Stimulated activated CD8-positive, alpha-beta memory T cell treated with anti-CD3 and anti-CD28 coated beads, Interleukin-15, amount 100 ng/mL, for 24 hours (primary cell): ENCODE measurements around the gene PAQR3.
"Not testable (repeated sequence)": the region's sequence is repeated elsewhere in the genome, so short reads cannot be mapped to it uniquely, and the experiment has no call there.

ENCODE experiments used
- DNase-seq: peaks from one replicate; pipeline ENCODE4 v3.0.0-alpha.2; 2020; ENCODE audit warnings: low read depth

Gene PAQR3

DNA sequence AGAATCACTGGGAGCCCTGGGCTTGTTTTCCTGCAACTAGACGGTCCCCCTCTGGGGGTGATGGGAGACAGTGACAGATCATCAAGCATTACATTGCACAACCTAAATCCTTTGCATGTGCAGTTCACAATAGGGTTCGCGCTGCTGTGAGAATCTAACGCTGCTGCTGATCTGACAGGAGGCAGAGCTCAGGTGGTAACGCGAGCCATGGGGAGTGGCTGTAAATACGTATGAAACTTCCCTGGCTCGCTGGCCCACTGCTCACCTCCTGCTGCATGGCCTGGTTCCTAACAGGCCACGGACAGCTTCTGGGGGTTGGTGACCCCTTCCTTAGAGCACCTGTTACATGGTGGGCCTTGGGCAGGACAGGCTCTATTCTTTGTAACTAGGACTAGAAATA is 10.4 kb downstream of the PAQR3 start:
- DNase-seq = no peak

DNA sequence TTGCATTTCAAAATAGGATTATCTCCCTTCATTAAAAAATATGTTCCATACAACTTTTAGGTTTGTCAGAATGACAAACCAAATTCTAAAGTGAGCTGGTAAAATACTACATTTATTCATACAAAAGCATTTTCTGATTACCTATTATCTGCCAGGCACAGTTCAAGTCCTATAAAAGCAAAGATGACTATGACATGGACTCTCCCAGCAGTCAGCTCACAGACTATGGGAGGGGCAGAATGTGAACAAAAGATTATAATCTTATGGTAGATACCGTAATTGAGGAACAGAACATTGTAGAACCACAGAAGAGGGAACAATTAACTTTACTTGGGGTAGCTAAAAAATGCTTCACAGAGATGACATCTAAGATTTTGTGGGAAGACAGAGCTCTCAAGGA is 12.4 kb downstream of the PAQR3 start:
- no peak for DNase-seq

DNA sequence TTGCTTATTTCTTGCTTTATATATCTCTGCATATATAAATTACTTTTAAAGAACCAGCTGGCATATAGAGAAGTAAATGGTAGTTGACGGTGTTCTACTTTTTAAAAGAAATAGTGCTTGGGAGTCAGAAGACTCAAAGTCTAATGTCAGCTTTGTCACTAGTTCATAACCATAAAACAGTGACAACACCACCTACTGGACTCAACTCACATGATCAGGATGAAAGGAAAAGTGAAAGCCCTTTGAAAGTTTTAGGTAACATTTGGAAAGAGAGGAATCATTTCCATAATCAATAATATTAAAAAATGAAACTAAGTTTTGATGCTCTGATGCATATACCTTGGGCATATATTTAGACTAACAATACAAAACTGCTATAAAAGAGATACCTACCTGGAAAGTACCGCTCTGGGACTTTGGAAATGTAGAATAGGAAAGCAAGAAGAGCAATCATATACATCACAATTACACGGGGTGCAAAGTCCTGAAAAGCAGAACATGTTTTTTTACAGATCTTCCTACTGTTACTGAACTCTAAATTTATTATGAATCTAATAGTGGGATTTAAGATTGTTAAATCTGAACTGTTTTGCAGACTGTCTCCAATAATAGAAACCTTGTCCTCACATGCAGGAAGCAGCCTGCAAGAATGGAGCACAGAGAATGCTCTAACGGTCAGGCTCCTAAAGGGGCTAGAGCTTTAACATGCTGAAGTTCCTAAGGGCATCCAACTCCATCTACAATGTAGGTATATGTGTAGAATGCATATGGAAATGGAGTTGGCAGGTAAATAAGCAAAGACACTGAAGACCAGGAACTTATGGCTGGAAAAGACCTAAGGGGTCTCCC is 15.6 kb downstream of the PAQR3 start:
- DNase-seq = no peak

DNA sequence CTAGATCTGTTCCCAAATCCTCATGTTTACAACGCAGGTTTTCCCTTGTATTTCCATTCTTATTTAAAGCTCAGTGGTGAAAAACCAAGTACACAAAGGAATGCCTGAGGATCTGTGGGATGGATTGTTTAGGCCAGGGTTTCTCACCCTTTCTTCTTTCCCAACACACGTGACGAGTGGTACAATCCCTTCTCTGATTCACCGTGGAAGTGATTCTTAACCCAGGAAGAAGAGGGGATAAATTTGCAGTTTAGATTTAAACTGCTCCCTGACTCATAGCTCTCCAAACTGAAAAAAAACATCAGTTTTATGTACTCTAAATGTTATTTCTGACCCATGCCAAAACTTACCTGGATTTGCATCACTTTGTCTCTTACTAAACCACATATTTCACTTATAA is 17.0 kb downstream of the PAQR3 start:
- no peak for DNase-seq

DNA sequence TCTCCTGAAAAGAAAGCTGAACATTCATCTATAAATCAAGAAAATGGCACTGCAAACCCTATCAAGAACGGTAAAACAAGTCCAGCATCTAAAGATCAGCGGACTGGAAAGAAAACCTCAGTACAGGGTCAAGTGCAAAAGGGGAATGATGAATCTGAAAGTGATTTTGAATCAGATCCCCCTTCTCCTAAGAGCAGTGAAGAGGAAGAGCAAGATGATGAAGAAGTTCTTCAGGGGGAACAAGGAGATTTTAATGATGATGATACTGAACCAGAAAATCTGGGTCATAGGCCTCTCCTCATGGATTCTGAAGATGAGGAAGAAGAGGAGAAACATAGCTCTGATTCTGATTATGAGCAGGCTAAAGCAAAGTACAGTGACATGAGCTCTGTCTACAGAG is 28.6 kb downstream of the PAQR3 start:
- DNase-seq = no peak

DNA sequence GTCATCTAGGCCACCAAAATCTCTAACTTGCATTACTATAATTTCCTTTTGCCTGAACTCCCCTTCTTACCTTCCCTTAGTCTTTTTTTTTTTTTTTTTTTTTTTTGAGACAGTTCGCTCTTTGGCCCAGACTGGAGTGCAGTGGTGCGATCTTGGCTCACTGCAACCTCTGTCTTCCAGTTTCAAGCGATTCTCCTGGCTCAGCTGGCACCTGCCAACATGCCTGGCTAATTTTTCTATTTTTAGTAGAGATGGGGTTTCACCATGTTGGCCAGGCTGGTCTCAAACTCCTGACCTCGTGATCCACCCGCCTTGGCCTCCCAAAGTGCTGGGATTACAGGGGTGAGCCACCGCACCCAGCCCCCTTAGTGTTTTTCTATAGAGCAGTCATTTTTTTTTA is 30.3 kb downstream of the PAQR3 start:
- not testable (repeated sequence) for DNase-seq

DNA sequence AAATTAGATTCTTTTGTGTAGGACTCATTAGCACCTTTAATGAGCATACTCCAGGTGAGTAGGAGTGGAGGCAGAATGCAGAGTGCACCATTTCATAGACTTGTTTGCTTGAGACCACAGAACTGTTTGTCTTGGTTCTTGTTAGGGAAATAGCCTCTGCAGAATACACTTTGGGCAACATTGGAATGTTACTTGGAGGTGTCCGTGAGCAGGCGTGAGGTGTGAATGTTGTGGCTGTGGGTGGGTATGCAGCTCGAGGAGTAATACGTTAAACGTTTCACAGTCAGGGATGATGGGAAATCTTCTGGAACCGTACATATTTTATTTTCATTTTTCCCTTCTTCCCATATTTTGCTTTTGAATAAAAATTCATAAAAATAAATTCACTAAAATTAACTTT is 31.6 kb downstream of the PAQR3 start:
- no peak for DNase-seq

DNA sequence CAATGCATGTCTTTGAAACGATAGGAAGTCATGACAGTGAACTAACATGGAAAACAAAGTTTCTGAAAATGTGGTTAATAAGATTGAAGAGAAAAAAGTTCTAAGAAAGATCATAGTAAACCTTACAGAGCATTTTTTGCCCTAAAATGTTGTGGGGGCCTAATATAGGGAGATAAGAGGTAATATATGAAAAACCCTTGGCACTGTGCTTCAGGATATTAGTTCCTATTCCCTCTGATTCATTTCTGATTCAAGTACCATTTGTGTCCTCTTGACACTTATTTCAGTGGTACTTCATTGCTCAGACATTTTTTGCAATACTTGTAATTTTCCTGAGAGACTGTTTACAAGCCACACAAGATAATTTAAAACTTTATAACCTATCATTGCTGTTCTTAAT is 35.1 kb downstream of the PAQR3 start:
- DNase-seq = no peak

DNA sequence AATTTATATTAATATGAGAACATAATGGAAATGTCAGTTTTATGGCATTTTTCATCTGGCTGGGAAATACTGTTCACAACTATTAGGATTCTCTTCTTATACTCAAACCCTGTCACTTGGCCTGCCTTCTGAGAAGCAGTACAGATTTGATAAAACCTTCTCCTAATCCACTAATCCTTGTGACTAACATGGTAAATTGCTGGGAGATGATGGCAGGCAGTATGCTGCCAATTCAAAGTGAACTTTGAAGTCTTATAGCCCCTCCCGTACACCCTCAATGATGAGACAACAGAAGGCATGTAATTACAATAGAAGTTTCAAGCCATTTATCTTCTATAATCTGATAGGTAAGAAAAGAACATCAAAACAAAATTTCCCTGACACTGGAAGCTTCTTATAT is 36.9 kb downstream of the PAQR3 start:
- DNase-seq = no peak

DNA sequence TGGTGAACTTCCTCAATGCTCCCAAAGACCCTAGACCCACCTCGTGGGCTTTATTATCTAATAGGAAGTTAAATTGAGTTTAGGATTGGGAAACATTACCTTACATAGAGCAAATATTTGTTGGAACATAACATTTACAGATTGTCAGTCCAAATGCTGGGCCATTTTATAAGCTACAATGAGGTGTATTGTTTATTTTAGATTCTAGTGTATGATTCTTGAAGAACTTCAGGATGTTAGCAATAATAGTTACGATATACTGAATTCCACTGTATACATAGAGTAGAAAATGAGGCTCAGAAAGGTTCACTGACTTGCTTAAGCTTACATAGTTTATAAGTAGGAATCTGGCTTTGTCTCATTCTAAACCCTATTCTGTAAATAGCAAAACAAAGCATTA is 37.4 kb downstream of the PAQR3 start:
- DNase-seq = no peak

DNA sequence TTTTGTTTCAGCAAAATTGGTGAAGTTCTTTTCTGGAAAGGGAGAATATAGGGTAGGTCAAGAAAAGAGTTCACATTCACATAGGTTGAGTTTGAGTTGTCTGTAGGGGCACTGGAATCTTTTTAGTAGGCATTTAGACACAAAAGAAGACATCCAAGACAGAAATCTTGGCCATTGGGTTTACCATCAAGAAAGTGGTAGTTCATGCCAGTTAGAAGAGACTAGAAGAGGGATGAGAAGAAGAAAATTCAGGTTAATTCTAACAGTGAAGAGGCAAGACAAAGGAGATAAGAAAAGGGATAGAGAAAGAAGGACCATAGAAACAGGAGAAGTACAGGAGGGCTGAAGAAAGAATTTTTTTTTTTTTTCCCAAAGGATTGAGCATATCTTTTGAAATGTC is 39.9 kb downstream of the PAQR3 start:
- no peak for DNase-seq

DNA sequence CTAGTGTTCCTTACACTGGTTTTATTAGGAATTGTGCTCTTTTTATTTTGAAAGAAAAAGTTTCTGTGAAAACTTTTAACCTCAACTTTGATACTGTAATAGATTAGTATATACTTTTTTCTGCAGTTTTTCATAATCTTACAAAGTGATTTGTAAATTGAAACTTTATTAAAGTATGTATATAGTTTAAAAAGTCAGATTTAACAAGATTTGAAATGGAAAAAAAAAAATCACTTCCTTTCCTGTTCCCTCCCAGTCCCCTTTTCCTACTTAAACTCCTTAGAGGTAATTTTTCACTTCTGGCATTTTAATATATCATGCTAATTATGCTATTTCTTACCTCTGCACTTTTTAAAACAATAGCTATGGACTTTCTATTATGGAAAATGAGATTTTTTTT is 49.3 kb downstream of the PAQR3 start:
- no peak for DNase-seq

DNA sequence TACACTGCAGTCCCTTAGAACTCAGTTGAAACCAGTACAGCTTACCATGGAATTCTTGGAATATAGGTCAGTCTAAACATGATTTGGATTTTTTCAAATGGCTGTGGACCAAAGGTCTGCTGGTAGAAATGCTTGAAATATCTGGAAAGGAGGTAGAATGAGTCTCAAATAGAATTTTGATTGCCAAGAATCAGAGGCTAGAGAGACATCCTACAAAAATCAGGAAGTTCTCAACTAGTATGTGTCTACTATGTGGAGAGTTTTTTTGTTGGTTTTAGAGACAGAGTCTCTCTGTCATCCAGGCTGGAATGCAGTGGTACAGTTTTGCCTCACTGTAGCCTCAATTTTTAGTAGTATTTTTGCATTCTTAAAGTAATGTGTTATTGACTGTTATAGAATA is 53.6 kb downstream of the PAQR3 start:
- DNase-seq = no peak

DNA sequence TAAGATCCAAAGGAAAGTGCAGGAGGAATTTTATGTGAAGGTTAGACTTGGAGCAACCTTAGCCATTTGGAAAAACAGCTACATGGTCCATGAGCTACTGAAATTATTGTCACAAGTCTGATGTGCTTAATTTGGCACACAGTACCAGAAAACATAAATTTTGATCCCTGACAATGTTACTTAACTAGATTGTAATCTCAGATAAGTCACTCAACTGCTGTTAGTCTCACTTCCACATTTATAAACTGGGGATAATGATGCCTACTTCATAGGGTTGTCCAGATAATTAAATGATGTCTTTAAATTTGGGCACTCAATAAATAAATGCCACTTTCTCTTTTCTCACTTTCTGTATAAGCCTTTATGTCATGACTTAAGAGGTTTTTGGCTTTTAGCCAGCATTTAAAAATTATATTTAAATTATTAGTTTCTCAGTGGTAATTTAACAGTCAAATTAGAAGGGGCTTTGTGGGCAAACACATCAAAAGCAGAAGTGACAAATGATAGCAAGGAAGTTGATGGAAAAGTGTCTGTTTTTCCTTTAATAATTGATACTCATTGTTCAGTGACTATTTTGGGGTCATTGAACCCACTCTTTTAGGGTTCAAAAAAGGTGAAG is 58.3 kb downstream of the PAQR3 start:
- DNase-seq = no peak

DNA sequence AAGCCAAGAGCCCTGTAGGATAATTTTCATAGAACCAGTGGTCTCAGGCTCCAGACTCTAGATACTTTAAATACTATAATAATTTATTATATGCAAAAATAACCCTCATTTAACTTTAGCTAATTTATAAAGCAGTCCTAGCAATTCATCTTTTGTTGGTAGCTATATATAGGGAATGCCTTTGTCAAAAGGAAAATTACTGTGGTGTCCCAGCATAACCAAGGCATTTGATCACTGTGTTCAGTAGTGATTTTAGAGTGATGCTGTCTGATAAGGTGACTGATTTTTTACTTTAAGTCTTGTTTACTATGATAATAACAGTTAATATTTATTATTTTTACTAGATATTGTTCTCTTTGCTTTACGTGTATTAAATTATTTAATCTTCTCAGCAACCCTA is 61.2 kb downstream of the PAQR3 start:
- no peak for DNase-seq

DNA sequence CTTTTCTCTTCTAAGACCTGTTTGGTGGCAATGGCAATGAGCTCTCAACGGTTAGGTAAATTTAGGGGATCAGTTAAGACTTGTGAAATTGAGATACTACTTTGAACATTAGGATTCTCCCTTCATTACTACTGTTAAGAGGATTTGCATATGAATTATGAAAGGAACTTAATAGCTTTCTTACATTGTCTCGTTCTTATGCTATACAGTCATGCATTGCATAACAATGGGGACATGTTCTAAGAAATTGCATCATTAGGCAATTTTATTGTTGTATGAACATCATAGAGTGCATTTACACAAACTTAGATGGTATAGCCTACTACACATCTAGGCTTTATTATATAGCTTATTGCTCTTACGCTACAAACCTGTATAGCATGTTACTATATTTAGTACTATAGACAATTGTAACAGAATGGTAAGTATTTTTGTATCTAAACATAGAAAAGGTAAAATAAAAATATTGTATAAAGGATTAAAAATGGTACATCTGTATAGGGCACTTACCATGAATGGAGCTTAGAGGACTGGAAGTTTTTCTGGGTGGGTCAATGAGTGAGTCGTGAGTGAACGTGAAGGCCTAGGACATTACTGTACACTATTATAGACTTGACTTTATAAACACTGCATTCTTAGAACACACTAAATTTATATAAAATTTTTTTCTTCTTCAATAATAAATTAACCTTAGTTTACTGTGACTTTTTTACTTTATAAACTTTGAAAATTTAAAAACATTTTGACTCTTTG is 62.5 kb downstream of the PAQR3 start:
- DNase-seq = no peak

DNA sequence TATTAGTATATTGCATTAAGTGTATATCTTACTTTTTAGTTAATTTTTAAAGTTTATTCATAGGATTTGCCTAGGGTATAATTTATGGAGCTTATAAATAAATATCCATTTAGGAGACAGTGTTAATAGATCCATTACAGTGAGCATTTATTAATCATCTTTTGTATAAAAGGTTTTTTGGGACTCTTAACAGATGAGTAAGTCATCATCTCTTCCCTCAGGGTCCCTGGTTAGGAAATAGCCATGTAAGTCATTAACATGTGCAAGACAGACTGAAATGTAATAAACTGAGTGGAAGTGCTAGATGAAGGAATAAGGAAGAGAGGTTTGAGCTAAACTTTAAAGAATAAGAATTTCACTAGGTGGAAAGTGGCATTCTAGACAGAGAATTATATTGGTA is 69.2 kb downstream of the PAQR3 start:
- DNase-seq = no peak

DNA sequence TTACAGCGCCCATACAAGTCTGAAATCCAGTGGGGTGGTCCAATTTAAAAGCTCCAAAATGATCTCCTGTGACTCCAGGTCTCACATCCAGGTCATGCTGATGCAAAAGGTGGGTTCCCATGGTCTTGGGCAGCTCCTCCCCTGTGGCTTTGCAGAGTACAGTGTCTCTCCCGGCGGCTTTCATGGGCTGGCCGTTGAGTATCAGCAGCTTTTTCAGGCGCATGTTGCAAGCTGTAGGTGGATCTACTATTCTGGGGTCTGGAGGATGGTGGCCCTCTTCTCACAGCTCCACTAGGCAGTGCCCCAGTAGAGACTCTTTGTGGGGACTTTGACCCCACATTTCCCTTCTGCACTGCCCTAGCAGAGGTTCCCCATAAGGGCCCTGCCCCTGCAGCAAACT is 70.5 kb downstream of the PAQR3 start:
- DNase-seq = not testable (repeated sequence)

DNA sequence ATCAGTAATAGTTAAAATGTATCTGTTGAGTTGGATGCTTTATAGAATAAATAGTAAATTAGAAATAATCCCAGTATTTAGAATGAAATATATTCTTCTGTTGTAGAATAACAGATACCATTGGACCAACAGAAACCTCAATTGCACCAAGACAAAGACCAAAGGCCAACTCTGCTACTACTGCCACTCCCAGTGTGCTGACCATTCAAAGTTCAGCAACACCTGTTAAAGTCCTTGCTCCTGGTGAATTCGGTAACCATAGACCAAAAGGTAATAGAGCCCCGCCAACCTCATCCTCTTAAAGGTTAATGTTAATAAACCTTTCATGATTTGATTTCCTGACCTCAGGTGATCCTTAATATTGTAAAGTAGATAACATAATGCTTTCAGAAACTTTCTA is 73.8 kb downstream of the PAQR3 start:
- DNase-seq = no peak

DNA sequence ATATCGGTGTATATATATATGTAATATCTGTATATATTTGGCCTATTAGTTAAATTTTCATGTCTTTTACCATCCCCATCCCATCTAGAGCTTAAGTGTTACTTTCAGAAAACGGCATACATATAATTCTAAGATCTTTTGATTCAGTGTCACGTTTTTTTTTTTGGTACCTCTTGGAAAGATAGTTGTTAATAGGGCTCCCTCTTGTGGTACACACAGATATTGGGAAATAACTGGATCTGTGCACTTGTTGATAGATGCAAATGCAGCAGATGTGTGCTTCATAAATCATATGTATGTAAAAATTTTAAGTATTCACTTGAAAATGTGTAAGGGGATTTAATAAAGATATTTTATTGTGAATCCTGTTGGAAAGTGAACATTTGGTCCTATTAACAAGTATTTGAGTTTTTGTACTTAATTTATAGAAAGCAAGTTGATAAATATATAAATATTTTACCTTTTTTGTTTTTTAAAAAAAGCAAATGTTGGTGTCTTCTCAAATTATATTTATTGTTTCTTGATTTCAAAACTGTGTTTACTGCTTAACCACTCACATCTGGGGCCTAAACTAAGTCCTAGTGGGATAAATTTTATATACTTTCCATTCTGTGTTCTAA is 74.7 kb downstream of the PAQR3 start:
- DNase-seq = no peak

DNA sequence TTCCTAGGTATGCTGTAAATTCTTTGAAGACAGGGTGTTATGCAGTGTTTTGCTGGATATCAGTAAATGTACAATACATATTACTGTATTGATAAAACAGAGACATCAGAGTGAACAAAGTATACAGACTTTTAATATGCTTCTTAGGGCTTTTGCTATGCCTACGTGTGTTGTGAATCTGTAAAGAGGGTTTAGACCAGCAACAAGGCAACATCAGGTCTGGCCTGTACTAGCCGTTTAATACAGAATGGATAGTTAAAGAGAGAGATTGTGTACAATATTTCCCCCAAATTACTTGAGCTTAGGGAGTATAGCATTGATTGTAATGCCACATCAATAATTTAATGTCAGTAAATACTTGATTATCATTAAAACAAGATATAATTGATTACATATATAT is 75.2 kb downstream of the PAQR3 start:
- DNase-seq = no peak

DNA sequence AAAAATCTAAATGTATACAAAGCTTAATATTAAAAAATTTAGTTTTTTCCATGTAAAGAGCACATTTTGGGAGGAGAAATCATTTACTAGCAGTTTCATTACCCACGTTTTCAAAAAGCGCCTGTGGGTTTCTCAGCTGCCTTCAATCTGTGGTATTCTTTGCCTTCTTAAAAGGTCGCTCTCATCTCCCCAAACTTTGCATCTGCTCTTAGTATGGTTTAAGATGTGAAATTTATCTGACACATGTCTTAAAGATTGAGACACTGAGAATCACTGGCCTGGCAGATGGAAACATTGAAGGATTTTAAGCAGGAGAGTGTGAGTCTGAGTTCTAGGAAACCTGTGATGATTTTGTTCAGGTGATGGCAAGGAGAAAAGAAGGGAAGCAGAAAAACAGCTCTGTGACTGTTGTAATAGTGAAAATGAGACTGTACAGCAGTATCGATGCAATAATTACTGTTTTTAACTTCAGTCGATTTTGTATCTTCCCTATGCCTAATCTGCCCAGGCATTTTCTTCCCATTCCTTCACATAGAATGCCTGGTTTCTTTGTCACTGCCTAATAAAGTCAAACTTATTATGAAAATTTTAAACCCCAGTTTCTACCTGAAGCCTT is 75.9 kb downstream of the PAQR3 start:
- no peak for DNase-seq
